HTR-8/SVneo (cell line): ENCODE measurements around the gene C1orf56.

Experiments
- DNase-seq: peaks from one replicate; pipeline ENCODE4 v3.0.0; 2011; ENCODE audit warnings: low spot score, mixed read lengths; ENCODE audit not compliant: insufficient read length
- FAIRE-seq: peaks from 2 replicates; lab custom pipeline; 2011; peaks lifted over from hg19 to GRCh38; lab: Jason Lieb, UNC

Gene C1orf56

GRCh38 chr1:151013518-151013917 lies 34.0 kb upstream of the C1orf56 start:
- DNase-seq (no peak), FAIRE-seq (no peak)

- FAIRE-seq, result no peak
- DNase-seq, result peak; percentile 54
Measured at GRCh38 chr1:151024540-151025146, 22.9 kb upstream of the C1orf56 start.

DNA sequence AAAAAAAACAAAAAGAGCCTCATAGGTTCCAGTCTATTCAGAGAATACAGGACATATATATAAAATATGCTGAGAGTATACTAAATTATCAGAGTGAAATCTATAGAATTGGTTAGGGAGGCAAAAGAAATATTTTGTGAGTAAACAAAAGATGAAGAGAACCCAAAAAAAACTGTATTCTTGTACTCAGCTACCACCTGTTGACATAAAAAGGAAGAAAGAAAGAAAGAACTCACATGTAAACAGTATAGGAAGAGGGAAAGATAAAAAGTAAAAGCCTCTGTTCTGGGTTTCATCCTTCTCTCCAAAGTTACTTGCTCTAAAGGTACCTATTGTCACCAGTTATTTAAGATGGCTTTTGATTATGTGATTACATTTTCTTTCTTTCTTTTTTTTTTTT lies 21.1 kb upstream of the C1orf56 start:
- no peak for FAIRE-seq
- DNase-seq, result no peak

DNA sequence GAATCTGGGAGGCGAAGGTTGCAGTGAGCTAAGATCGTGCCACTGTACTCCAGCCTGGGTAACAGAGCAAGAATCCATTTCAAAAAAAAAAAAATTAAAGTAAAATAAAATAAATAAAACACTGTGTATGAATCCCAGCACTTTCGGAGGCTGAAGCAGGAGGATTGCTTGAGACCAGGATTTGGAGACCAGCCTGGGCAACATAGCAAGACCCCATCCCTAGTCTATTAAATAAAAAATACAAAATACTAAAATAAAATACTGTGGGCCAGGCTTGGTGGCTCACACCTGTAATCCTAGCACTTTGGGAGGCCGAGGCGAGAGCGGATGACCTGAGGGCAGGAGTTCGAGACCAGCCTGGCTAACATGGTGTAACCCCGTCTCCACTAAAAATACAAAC lies 15.4 kb upstream of the C1orf56 start:
- no peak for FAIRE-seq
- DNase-seq, result no peak

- FAIRE-seq, result no peak
Measured at GRCh38 chr1:151035167-151035566, 12.4 kb upstream of the C1orf56 start.

GRCh38 chr1:151036356-151036755 lies 11.2 kb upstream of the C1orf56 start, which contains the start of gene BNIPL:
Gene BNIPL (plus strand): TSS chr1:151036586. CDS start chr1:151036726, 140 bp downstream.
- DNase-seq, result no peak

More at GRCh38 chr1:151035167-151035566, 12.4 kb upstream of the C1orf56 start:
- no peak for DNase-seq

DNA sequence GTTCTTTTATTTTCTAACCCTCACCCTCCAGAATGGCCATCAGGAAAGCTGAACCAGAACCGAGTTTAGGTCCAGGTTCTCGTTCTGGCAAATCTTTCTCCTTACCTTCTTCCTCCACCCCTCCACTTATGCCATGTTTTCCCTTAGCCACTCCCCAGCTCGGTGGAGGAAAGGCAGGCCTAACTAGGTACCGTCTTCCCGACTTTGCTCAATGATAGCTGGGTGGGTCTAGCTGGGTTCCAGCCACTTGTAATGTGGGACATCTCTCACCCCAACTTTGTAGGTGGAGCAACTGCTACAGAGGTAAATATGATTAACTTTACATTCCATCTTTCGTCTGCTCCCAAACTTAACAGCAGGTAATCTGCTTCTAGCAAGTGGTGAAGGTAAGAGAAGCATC lies 10.5 kb upstream of the C1orf56 start:
- FAIRE-seq (no peak), DNase-seq (no peak)

More at GRCh38 chr1:151036356-151036755, 11.2 kb upstream of the C1orf56 start, which contains the start of gene BNIPL:
- no peak for FAIRE-seq

GRCh38 chr1:151039521-151039920 lies 8.0 kb upstream of the C1orf56 start:
- FAIRE-seq, result no peak
- no peak for DNase-seq

DNA sequence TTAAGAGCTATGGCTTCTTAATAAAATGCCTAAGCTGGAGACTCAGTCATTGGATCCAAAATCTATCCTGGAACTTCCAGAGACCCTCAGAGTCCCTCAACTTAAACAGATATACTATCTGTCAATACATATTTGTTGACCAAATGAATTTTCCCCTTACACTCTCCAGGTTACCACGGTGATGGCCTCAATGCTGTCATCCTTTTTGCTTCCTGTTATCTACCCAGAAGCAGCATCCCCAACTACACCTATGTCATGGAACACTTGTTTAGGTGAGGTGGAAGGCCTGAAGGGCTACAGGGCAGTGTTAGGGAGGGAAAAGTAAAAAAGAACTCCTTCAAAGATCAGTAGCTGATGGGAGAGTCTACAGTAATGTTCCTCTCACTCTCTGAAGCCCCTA lies 4.4 kb upstream of the C1orf56 start:
- FAIRE-seq (no peak), DNase-seq (no peak)

GRCh38 chr1:151047925-151048644 lies 534 bp downstream of the C1orf56 start:
- DNase-seq (no peak), FAIRE-seq (no peak)

DNA sequence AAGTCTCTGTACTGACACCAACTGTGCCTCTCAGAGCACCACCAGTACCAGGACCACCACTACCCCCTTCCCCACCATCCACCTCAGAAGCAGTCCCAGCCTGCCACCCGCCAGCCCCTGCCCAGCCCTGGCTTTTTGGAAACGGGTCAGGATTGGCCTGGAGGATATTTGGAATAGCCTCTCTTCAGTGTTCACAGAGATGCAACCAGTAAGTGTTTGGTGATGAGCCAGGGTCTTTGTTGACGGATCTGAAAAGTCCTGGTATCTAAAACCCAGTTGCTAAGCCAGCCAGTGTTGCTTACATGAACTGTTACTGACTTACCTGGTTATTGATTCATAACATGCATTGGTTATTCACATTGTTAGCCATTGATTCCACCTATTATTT lies 1.1 kb downstream of the C1orf56 start:
- no peak for FAIRE-seq
- no peak for DNase-seq

GRCh38 chr1:151049458-151049857 lies 1.9 kb downstream of the C1orf56 start:
- FAIRE-seq (no peak), DNase-seq (no peak)

DNA sequence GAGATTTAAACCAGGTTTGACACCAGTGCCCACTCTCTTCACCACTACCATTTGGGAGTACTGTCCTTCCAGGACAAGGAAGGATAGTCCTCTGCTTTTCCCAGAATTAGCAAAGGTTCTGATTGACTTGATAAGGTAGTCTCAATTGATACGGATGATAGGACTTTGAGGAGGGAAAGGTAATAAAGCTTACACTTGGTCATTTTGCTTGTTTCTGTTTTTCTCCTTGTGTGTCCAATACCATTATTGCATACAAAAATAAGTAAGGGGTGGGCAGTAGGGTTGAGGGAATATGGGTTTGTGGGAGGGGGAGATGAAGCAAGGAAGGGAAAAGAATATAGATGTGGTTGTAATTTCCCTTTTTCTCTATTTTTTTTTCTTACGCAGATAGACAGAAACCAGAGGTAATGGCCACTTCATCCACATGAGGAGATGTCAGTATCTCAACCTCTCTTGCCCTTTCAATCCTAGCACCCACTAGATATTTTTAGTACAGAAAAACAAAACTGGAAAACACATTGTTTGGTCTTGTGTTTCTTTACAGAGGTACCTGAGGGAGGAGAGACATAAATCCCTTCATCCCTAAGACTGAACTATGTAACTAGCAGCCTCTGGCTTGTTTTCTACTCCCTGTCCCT lies 2.6 kb downstream of the C1orf56 start:
- DNase-seq, result no peak
- FAIRE-seq, result no peak

DNA sequence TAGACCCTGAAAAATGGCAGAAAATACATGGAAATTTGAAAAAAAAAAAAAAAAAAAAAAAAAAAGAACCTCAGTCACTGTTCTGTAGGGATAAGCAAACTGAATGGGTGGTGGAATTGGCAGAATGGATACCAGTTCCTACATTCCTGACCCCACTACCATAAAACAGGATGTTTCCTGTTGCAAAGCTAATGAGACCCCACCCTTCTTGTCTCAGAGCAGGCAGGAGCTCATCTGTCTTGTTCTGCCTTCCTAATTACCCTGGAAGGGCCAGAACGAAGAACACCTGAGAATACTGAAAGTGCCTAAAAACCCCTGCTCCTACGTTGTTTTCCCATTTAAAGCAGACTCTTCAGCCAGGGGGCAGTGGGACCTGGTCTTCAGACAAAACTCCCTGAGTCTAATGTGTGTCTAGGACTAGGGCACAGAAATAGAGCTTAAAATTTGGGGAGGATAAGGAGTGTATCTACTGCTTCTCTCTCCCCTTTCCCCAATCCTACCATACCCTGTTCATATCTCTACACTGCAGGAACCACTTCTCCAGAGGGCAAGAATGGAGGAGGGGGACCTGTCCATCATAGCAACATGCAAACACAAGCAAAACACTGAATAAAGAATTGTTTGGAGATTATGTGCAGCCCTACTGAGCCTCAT lies 3.9 kb downstream of the C1orf56 start:
- no peak for FAIRE-seq

GRCh38 chr1:151054971-151055547 lies 7.5 kb downstream of the C1orf56 start:
- DNase-seq (no peak), FAIRE-seq (no peak)

More for the DNA sequence above, 3.9 kb downstream of the C1orf56 start:
- DNase-seq, result no peak

DNA sequence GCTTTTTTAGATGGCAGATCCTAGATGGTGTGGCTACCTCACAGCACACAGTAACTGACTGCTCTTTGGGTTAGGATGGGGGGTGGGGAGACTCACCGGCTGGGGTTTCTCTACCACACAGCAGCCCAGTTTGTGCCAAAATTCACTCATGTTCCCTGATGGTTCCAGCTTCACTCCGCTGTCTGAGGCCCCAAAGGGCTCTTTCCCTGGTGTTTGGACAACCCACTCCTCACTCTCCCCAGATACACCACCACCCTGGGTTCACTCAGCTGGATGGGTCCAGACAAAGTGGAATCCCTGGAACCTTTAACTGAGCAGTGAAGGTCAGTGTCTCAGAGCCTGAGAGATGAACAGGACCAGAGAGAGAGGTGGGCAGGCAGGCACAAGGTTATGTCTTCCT lies 8.0 kb downstream of the C1orf56 start:
- FAIRE-seq (no peak), DNase-seq (no peak)

DNA sequence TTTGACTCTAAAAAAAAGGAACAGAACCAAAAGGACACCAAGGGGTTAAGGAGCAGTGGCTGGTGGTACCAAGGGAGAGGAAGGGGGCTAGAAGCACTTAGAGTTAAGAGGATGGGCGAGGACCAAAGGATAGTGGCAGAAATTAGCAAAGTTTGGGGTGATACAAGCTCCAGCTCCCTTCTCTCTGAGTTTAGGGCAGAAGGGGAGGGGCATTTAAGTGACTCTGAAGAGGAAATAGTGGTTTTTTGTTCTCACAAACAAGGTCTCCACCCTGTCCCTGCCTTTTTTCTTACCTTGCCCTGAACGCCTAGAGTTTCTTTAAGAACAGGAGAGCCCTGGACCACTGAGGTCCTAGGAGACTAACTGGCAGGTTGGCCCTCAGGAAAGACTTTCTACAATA lies 8.6 kb downstream of the C1orf56 start:
- FAIRE-seq, result no peak

GRCh38 chr1:151058692-151059091 lies 11.1 kb downstream of the C1orf56 start:
- DNase-seq (no peak), FAIRE-seq (no peak)

More for the DNA sequence above, 8.6 kb downstream of the C1orf56 start:
- DNase-seq, result no peak

GRCh38 chr1:151059109-151060006 lies 11.8 kb downstream of the C1orf56 start, which contains the start of gene CDC42SE1:
Gene CDC42SE1 (minus strand): TSS chr1:151059622. CDS start chr1:151055730, 3,892 bp downstream.
- FAIRE-seq, result no peak
- DNase-seq, result peak; percentile 85
